Cardiac fibroblast (primary cell): Measurements from ENCODE around the gene MAD2L2.

Source experiments
- DNase-seq, 2 donors: peaks; one replicate each; pipeline versions ENCODE4 v3.0.0 to v3.0.0-alpha.2; 2010; ENCODE audit warnings: low read depth in 2 of 2
- H3K4me3 ChIP-seq, 2 donors: replicated peaks in 1 of 2; 1 replicate in 1 of 2; 2 replicates in 1 of 2; pipeline ENCODE4 v1.5.1; 2011; ENCODE audit warnings: low read depth in 2 of 2, low read length in 2 of 2, mild to moderate bottlenecking in 2 of 2, moderate library complexity in 1 of 2
- TF ChIP-seq, protein P1 (sequence below): IDR thresholded peaks from one replicate; pipeline ENCODE4 v1.5.1; 2011; ENCODE audit warnings: low read depth, mild to moderate bottlenecking, low read length, inconsistent platforms

The MAD2L2 gene

DNA sequence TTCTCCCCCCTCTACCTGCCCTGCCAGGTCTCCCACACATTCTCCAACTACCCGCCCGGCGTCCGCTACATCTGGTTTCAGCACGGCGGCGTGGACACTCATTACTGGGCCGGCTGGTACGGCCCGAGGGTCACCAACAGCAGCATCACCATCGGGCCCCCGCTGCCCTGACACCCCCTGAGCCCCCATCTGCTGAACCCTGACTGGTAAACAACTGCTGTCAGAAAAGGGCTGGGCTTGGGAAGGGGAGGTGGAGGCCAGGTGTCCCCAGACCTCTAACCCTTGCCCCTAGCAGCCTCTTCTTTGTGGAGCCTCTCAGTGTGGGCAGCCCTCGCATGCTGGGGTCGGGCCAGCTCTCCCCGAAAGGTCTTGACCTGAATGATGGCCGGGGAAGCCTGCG is 19.8 kb downstream of the MAD2L2 start:
- H3K4me3 ChIP-seq: no peak overlapping the region
- TF ChIP-seq, protein P1, sequence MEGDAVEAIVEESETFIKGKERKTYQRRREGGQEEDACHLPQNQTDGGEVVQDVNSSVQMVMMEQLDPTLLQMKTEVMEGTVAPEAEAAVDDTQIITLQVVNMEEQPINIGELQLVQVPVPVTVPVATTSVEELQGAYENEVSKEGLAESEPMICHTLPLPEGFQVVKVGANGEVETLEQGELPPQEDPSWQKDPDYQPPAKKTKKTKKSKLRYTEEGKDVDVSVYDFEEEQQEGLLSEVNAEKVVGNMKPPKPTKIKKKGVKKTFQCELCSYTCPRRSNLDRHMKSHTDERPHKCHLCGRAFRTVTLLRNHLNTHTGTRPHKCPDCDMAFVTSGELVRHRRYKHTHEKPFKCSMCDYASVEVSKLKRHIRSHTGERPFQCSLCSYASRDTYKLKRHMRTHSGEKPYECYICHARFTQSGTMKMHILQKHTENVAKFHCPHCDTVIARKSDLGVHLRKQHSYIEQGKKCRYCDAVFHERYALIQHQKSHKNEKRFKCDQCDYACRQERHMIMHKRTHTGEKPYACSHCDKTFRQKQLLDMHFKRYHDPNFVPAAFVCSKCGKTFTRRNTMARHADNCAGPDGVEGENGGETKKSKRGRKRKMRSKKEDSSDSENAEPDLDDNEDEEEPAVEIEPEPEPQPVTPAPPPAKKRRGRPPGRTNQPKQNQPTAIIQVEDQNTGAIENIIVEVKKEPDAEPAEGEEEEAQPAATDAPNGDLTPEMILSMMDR: no peak
- no peak for DNase-seq

- DNase-seq: no peak
- TF ChIP-seq, protein P1: no peak
- no peak overlapping the region for H3K4me3 ChIP-seq
These were observed 21.2 kb downstream of the MAD2L2 start for GRCh38 chr1:11659748-11660147.

- H3K4me3 ChIP-seq: no peak overlapping the region
- no peak for DNase-seq
- TF ChIP-seq, protein P1: no peak
These were observed 22.4 kb downstream of the MAD2L2 start for GRCh38 chr1:11658542-11658941.

- DNase-seq: no peak
- no peak overlapping the region for H3K4me3 ChIP-seq
- TF ChIP-seq, protein P1: no peak
These were observed 23.3 kb downstream of the MAD2L2 start for GRCh38 chr1:11657654-11658053.

GRCh38 chr1:11654939-11655808 is 25.8 kb downstream of the MAD2L2 start:
- DNase-seq: no peak
- peak overlapping the region; percentile 56 to 59 for H3K4me3 ChIP-seq
- TF ChIP-seq, protein P1: no peak

DNA sequence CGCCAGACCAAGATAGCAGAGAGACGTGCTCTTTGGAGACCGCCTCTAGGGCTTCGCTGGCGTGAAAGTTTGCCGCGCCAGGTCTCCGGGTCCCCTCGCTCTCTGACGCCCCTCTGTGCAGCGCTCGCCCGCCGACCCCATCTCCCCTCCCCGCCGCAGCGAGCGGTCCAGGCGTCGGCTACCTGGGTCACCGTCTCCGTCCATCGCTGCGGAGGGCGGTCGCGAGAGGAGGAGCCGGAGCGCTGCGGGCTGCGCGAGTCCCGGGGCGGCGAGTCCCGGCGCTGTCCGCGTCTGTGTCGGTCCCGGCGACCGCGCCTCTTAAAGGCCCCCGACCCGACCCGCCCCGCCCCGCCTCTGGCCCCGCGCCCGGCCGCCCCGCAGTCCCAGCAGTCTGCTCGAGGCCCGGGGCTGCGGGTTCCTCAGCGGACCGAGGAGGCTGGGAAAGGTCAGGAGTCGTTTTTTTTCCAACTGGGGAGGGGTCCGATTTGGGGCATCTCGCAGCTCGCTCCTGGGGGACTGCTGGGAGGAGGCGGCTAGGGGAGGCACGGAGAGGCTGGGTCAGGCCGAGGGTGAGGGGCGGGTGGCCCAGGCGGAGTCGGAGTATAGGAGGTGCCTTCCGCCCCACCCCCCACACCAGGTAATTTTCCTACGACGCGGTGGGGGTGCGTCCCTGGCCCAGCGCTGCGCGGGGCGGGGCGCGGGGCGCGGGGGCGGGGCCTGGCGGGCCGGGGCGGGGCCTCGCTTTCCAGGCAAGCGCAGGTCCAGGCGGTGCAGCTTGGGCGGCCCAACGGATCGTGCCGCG is 26.6 kb downstream of the MAD2L2 start, which contains the start of the genes FBXO2 and FBXO44:
FBXO2 (minus strand) TSS at position 293 of the 802 bp plus-strand sequence; CDS start at position 204, 89 bp downstream.
FBXO44 (plus strand) TSS at position 741 of the 802 bp plus-strand sequence. CDS start 959 bp downstream, outside the sequence.
- H3K4me3 ChIP-seq: peak within 1 kb of the TSS; percentile 59 to 70
- DNase-seq: no peak
- TF ChIP-seq, protein P1: no peak
